GM12891 (cell line): Measurements from ENCODE around the gene RPL26.
A peak's percentile ranks its signal among the peaks of the same experiment; 100 is the strongest.
"Not testable (repeated sequence)": the region's sequence is repeated elsewhere in the genome, so short reads cannot be mapped to it uniquely, and the experiment has no call there.

Source experiments
- DNase-seq: peaks from one replicate; pipeline ENCODE4 v3.0.0; 2011; ENCODE audit warnings: low spot score; ENCODE audit not compliant: insufficient read length
- FAIRE-seq: peaks from 2 replicates; lab custom pipeline; 2011; peaks lifted over from hg19 to GRCh38; lab: Jason Lieb, UNC
- PAX5 ChIP-seq: IDR thresholded peaks from 2 replicates; pipeline ENCODE4 v1.6.1; 2011; ENCODE audit warnings: low read length, moderate library complexity, mild to moderate bottlenecking; ENCODE audit not compliant: insufficient read depth, severe bottlenecking
- POLR2A ChIP-seq: IDR thresholded peaks from 2 replicates; pipeline ENCODE4 v1.6.1; 2011; ENCODE audit warnings: low read depth, low read length, control low read depth
- POLR2AphosphoS5 ChIP-seq: IDR thresholded peaks from 2 replicates; pipeline ENCODE4 v1.6.1; 2011; ENCODE audit warnings: low read depth, low read length, control low read depth
- POU2F2 ChIP-seq: IDR thresholded peaks from 2 replicates; pipeline ENCODE4 v1.6.1; 2011; ENCODE audit warnings: low read depth, mild to moderate bottlenecking, control low read depth, low read length, moderate library complexity
- SPI1 ChIP-seq: IDR thresholded peaks from 2 replicates; pipeline ENCODE4 v1.6.1; 2011; ENCODE audit warnings: low read depth, low read length, control low read depth
- TAF1 ChIP-seq: IDR thresholded peaks from 2 replicates; pipeline ENCODE4 v1.6.1; 2011; ENCODE audit warnings: low read depth, low read length, control low read depth

RPL26 gene

GRCh38 chr17:8382880-8383142 lies 182 bp downstream of the RPL26 start:
- TF ChIP-seq TAF1 (no peak; the same call in 1 of the 2 replicates), POLR2AphosphoS5 (no peak; the same call in 1 of the 2 replicates), POLR2A (no peak), PAX5 (no peak), POU2F2 (no peak), SPI1 (no peak)
- DNase-seq (no peak), FAIRE-seq (no peak)

- FAIRE-seq (peak; percentile 65), DNase-seq (no peak)
- no peak for TF ChIP-seq POLR2AphosphoS5
- TF ChIP-seq POU2F2 = no peak
- TF ChIP-seq SPI1 = no peak
- no peak for TF ChIP-seq TAF1
- TF ChIP-seq POLR2A = no peak
- TF ChIP-seq PAX5 = no peak
These were observed 727 bp downstream of the RPL26 start for GRCh38 chr17:8382052-8382879.

GRCh38 chr17:8380049-8380448 lies 2.9 kb downstream of the RPL26 start:
- FAIRE-seq (no peak), DNase-seq (no peak)
- TF ChIP-seq POLR2A (no peak), PAX5 (no peak), SPI1 (no peak), TAF1 (no peak), POLR2AphosphoS5 (no peak), POU2F2 (no peak)

GRCh38 chr17:8378117-8378516 lies 4.9 kb downstream of the RPL26 start:
- DNase-seq, FAIRE-seq: not testable (repeated sequence)

- TF ChIP-seq PAX5 = no peak
- no peak for TF ChIP-seq POU2F2
- TF ChIP-seq POLR2A = no peak
- no peak for TF ChIP-seq SPI1
- TF ChIP-seq POLR2AphosphoS5 = no peak
- TF ChIP-seq TAF1 = no peak
- FAIRE-seq (no peak), DNase-seq (no peak)
These were observed 5.6 kb downstream of the RPL26 start for GRCh38 chr17:8377422-8377821.

GRCh38 chr17:8376271-8377067 lies 6.5 kb downstream of the RPL26 start, which contains the start of gene KRABD2:
Gene KRABD2, minus strand, starts transcription at chr17:8376704.
- FAIRE-seq = peak; percentile 98
- TF ChIP-seq SPI1 (no peak), TAF1 (peak; percentile 57), POLR2A (peak; percentile 94), PAX5 (peak; percentile 63), POLR2AphosphoS5 (peak; percentile 98), POU2F2 (peak; percentile 75)
- DNase-seq = peak; percentile 94

GRCh38 chr17:8375738-8376259 lies 7.2 kb downstream of the RPL26 start:
- DNase-seq (no peak), FAIRE-seq (peak; percentile 65)
- TF ChIP-seq POLR2AphosphoS5 (no peak), PAX5 (no peak), TAF1 (no peak), POU2F2 (no peak), POLR2A (no peak), SPI1 (no peak)

- not testable (repeated sequence) for FAIRE-seq, DNase-seq
These were observed 9.1 kb downstream of the RPL26 start for GRCh38 chr17:8373856-8374255.

GRCh38 chr17:8372422-8372821 lies 10.6 kb downstream of the RPL26 start:
- no peak for FAIRE-seq
- no peak for DNase-seq
- TF ChIP-seq SPI1 (no peak), POLR2AphosphoS5 (no peak), POLR2A (no peak), POU2F2 (no peak), TAF1 (no peak)
